Heart right ventricle (tissue), 16 donors: ENCODE results near the gene MARCHF9. TPM values are rescaled to one million over a fixed set of nuclear protein-coding genes. Genes with fewer than 3 reads are reported as not detected.

Experiments used
- ATAC-seq, 8 donors: fragments of 200-7000 bp; cut with Tn5 transposase; one replicate each; pipeline ENCODE4 v1.9.1; 2020; ENCODE audit warnings: mild to moderate bottlenecking in 8 of 8, moderate library complexity in 8 of 8, moderate number of reproducible peaks in 1 of 8
- DNase-seq, 2 donors: peaks; one replicate each; pipeline ENCODE4 v3.0.0-alpha.2; 2020
- H3K27ac ChIP-seq, 10 donors: fragments of 200-600 bp; sonication (generic) in 2 of 10; one replicate each; pipeline versions ENCODE4 v1.5.0 to v1.8.0; 2020 to 2022; ENCODE audit warnings: mild to moderate bottlenecking in 3 of 10
- H3K27me3 ChIP-seq, 7 donors: fragments of 200-600 bp; one replicate each; pipeline ENCODE4 v1.8.0; 2021 to 2022; ENCODE audit warnings: mild to moderate bottlenecking in 2 of 7
- H3K36me3 ChIP-seq, 9 donors: fragments of 200-600 bp; sonication (generic) in 1 of 9; one replicate each; pipeline versions ENCODE4 v1.5.0 to v1.8.0; 2020 to 2022; ENCODE audit warnings: mild to moderate bottlenecking in 2 of 9
- H3K4me1 ChIP-seq, 9 donors: fragments of 200-600 bp; sonication (generic) in 1 of 9; one replicate each; pipeline versions ENCODE4 v1.5.0 to v1.8.0; 2020 to 2022; ENCODE audit warnings: mild to moderate bottlenecking in 4 of 9
- H3K4me3 ChIP-seq, 10 donors: fragments of 200-600 bp; sonication (generic) in 2 of 10; one replicate each; pipeline versions ENCODE4 v1.5.0 to v1.8.0; 2020 to 2022; ENCODE audit warnings: mild to moderate bottlenecking in 7 of 10, moderate library complexity in 2 of 10
- H3K9me3 ChIP-seq, 11 donors: fragments of 200-600 bp in 10 of 11; sonication (generic) in 2 of 11; one replicate each; pipeline versions ENCODE4 v1.5.0 to v1.8.0; 2013 to 2022; ENCODE audit warnings: mild to moderate bottlenecking in 2 of 11, control low read depth in 1 of 11, moderate library complexity in 1 of 11
- CTCF ChIP-seq, 9 donors: fragments of 200-600 bp; sonication (generic) in 2 of 9; IDR thresholded peaks; one replicate each; pipeline versions ENCODE4 v1.5.0 to v1.8.0; 2021 to 2022; ENCODE audit warnings: antibody characterized with exemption in 9 of 9, mild to moderate bottlenecking in 5 of 9, moderate library complexity in 1 of 9
- WGBS, 2 donors: extraction: QIAGEN DNeasy Blood & Tissue Kit; methylation state at CpG; one replicate each; pipeline ENCODE4 v1.1.7; 2013; ENCODE audit warnings: inconsistent platforms in 1 of 2; 5-methylcytosine and 5-hydroxymethylcytosine counted together
- intact Hi-C, 10 donors: fragments of 100-400 bp; cut with DNase I; formaldehyde crosslinking; loops; one replicate each; pipeline versions ENCODE4 v1.11.1 to v1.14.2; 2022
- polyA plus RNA-seq, 2 donors: library from polyadenylated mRNA; stranded (reverse); fragments of 200-250 nt; gene quantifications; one replicate each; pipeline ENCODE4 v1.2.3, GENCODE V29; 2013
- total RNA-seq, 10 donors: library from RNA; stranded (reverse); fragmentation: NEBNext Ultra II Directional in 3 of 10; extraction: Animal tissue kit (Norgen Biotek cat#: 25700) in 3 of 10; gene quantifications; one replicate each; pipeline versions ENCODE4 v1.2.1 to v1.2.4, GENCODE V29; 2021 to 2023
- donor health status: Arrhythmogenic right ventricular cardiomyopathy.
- donor health status: ischemic (EF 13 %, LVEDD 7.1; RV severe dilation, severe dysfunction).
- donor health status: healthy with polysubstance abuse.
- donor health status: DM: no; HTN: yes; CAD: no.
- donor health status: DM: no; HTN: no; CAD: no.
- donor health status: ischemic (EF 25% LVEDD 6.9; RV normal size, moderate dysfunction).
- donor health status: ischemic (EF 25% LVEDD 5.7; RV mildly dilated, moderate dysfunction).
- donor health status: healthy.
- donor health status: DM: yes; HTN: yes; CAD: no.
- donor health status: Ischemic cardiomyopathy.
- donor health status: ischemic (EF 35%, LVEDD 5.7; RV mildly dilated, moderate dysfunction).
- donor health status: nonischemic (EF 11% LVEDD 7.7; RV severe dilation, severe dysfunction).
- donor health status: DM: yes; HTN: yes; CAD: no.
- donor health status: PGD.
- donor health status: ischemic (EF 29% LVEDD 5.4; RV normal size, mild dysfunction).
- donor health status: nonischemic (EF 23%, LVEDD 6.1; RV moderate dilation, normal function).

The MARCHF9 gene
- total and polyA plus RNA-seq, 12 donors = 11.2 to 20.7 (median 13.7) TPM

DNA sequence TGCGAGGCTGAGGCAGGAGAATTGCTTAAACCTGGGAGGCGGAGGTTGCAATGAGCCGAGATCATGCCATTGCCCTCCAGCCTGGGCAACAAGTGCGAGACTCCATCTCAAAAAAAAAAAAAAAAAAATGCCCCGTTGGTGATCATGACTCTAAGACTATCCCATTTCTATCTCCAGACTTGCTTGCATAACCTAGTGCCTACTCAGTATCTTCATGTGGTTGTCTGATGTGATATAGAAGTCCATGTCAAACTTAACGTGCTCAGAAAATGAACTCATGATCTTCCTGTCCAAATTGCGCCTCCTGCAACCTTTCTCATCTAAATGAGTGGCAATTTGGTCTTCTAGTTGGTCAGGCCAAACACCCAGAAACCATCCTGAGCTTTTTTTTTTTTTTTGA, 23.0 kb downstream of the MARCHF9 start:
- no peak overlapping the region for H3K4me3 ChIP-seq
- peaks cover 2 to 41% (median 11%) of the 10 kb centered on the region in 9 donors for H3K4me1 ChIP-seq
- no peak for TF ChIP-seq CTCF (IDR thresholded peaks at IDR 0.05)
- DNase-seq (no peak), ATAC-seq (no peak)
- no peak overlapping the region for H3K27ac ChIP-seq
- H3K36me3 ChIP-seq = peaks cover 0 to 29% (median 0%) of the 10 kb centered on the region in 9 donors
- 90 to 94% methylated on average over 7 of the region's 7 CpGs for WGBS, 2 donors
- H3K9me3 ChIP-seq = no peaks in the 10 kb centered on the region
- intact Hi-C loops = no loop called here
- H3K27me3 ChIP-seq = no peaks in the 10 kb centered on the region

GRCh38 chr12:57779736-57780135, 24.8 kb downstream of the MARCHF9 start:
- WGBS, 2 donors = 43 to 61% methylated on average over 1 of the region's 1 CpG

GRCh38 chr12:57780284-57780897, 25.5 kb downstream of the MARCHF9 start:
- intact Hi-C loops = loop anchor here in 3 of 10 donors (5.0 kb wide), 1 partner anchor 127 kb away; no protein-coding TSS in a partner anchor
- no peak for DNase-seq
- Histone ChIP-seq H3K27ac (peak overlapping the region in 1 of 10 donors; percentile 90), H3K4me3 (no peak overlapping the region), H3K4me1 (peaks cover 0 to 41% (median 17%) of the 10 kb centered on the region in 9 donors), H3K27me3 (no peaks in the 10 kb centered on the region), H3K9me3 (no peaks in the 10 kb centered on the region), H3K36me3 (peaks cover 0 to 36% (median 5%) of the 10 kb centered on the region in 9 donors)
- TF ChIP-seq CTCF (IDR thresholded peaks at IDR 0.05) = no peak
- 89 to 93% methylated on average over 4 of the region's 4 CpGs for WGBS, 2 donors
- no peak for ATAC-seq

More at GRCh38 chr12:57779736-57780135, 24.8 kb downstream of the MARCHF9 start:
- ATAC-seq (no peak), DNase-seq (no peak)
- H3K27ac ChIP-seq = no peak overlapping the region
- H3K9me3 ChIP-seq = no peaks in the 10 kb centered on the region
- H3K4me3 ChIP-seq = no peak overlapping the region
- H3K4me1 ChIP-seq = peaks cover 0 to 41% (median 17%) of the 10 kb centered on the region in 9 donors
- H3K27me3 ChIP-seq = no peaks in the 10 kb centered on the region
- no peak for TF ChIP-seq CTCF (IDR thresholded peaks at IDR 0.05)
- H3K36me3 ChIP-seq = peaks cover 0 to 37% (median 0%) of the 10 kb centered on the region in 9 donors
- intact Hi-C loops = loop anchor here in 3 of 10 donors (5.0 kb wide), 1 partner anchor 128 kb away; no protein-coding TSS in a partner anchor

- H3K27ac ChIP-seq = peak overlapping the region in 2 of 10 donors; percentile 28 to 90
- peaks cover 0 to 42% (median 13%) of the 10 kb centered on the region in 9 donors for H3K36me3 ChIP-seq
- no peak for DNase-seq
- 93 to 99% methylated on average over 3 of the region's 3 CpGs for WGBS, 2 donors
- no peak for ATAC-seq
- H3K4me3 ChIP-seq = no peak overlapping the region
- no peaks in the 10 kb centered on the region for H3K27me3 ChIP-seq
- intact Hi-C loops = loop anchor here in 3 of 10 donors (5.0 kb wide), 1 partner anchor 126 kb away; no protein-coding TSS in a partner anchor
- no peaks in the 10 kb centered on the region for H3K9me3 ChIP-seq
- no peak for TF ChIP-seq CTCF (IDR thresholded peaks at IDR 0.05)
- H3K4me1 ChIP-seq = peaks cover 0 to 38% (median 17%) of the 10 kb centered on the region in 9 donors
Measured at GRCh38 chr12:57781244-57781643, 26.3 kb downstream of the MARCHF9 start.
